Type B pancreatic cell (in vitro differentiated cells): ENCODE data around the gene IMMP2L. TPM values are rescaled to one million over a fixed set of nuclear protein-coding genes. Genes with fewer than 3 reads are reported as not detected.
"Not testable (repeated sequence)": the region's sequence is repeated elsewhere in the genome, so short reads cannot be mapped to it uniquely, and the experiment has no call there.

Source experiments
- DNase-seq: peaks from one replicate; pipeline ENCODE4 v3.0.0; 2021; ENCODE audit warnings: mixed read lengths; ENCODE audit not compliant: unreplicated experiment; ENCODE audit errors: extremely low spot score
- H3K27ac Mint-ChIP-seq: 2 replicates; pipeline ENCODE4 v1.8.0; 2021; ENCODE audit warnings: mild to moderate bottlenecking, mixed read lengths
- H3K27me3 Mint-ChIP-seq: 2 replicates; pipeline ENCODE4 v1.8.0; 2021; ENCODE audit warnings: mixed read lengths
- H3K36me3 Mint-ChIP-seq: 2 replicates; pipeline ENCODE4 v1.8.0; 2021; ENCODE audit warnings: mixed read lengths
- H3K4me1 Mint-ChIP-seq: one replicate; pipeline ENCODE4 v1.8.0; 2021; ENCODE audit warnings: mixed read lengths; ENCODE audit not compliant: unreplicated experiment
- H3K4me3 Mint-ChIP-seq: 2 replicates; pipeline ENCODE4 v1.8.0; 2021; ENCODE audit warnings: mild to moderate bottlenecking, mixed read lengths
- H3K9me3 Mint-ChIP-seq: 2 replicates; pipeline ENCODE4 v1.8.0; 2021; ENCODE audit warnings: mixed read lengths
- total RNA-seq: library from RNA; stranded (reverse); gene quantifications from 2 replicates; pipeline ENCODE4 v1.2.1, GENCODE V29; 2021; ENCODE audit warnings: low replicate concordance
- TF ChIP-seq, protein P1 (sequence below): fragments of 200-600 bp; sonication (generic); conservative IDR thresholded peaks from 2 replicates; pipeline ENCODE4 v1.5.0; 2021; ENCODE audit warnings: antibody characterized with exemption, mild to moderate bottlenecking

The IMMP2L gene
- total RNA-seq, 1 donor from 2014 or later = 23.0 TPM

DNA sequence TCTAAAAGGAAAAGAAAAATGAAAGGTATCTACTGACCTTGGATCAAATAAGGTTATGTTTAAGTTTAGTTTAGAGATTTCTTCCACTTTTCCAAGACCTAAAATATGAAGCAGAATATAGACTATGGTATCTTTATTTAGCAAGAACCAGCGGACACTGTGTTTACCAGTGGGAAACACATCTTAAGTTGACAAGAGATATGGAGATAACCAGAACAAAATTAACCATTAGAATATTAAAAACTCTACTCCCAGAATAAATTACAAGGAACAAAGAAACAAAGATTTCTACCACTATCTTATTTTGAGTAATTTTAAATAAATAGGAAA is 86.9 kb downstream of the IMMP2L start:
- H3K36me3 Mint-ChIP-seq = peaks cover 8% of the 10 kb centered on the region
- TF ChIP-seq, protein P1, sequence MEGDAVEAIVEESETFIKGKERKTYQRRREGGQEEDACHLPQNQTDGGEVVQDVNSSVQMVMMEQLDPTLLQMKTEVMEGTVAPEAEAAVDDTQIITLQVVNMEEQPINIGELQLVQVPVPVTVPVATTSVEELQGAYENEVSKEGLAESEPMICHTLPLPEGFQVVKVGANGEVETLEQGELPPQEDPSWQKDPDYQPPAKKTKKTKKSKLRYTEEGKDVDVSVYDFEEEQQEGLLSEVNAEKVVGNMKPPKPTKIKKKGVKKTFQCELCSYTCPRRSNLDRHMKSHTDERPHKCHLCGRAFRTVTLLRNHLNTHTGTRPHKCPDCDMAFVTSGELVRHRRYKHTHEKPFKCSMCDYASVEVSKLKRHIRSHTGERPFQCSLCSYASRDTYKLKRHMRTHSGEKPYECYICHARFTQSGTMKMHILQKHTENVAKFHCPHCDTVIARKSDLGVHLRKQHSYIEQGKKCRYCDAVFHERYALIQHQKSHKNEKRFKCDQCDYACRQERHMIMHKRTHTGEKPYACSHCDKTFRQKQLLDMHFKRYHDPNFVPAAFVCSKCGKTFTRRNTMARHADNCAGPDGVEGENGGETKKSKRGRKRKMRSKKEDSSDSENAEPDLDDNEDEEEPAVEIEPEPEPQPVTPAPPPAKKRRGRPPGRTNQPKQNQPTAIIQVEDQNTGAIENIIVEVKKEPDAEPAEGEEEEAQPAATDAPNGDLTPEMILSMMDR = no peak
- H3K4me1 Mint-ChIP-seq = no peaks in the 10 kb centered on the region
- DNase-seq = no peak
- peaks cover 9% of the 10 kb centered on the region for H3K9me3 Mint-ChIP-seq
- H3K4me3 Mint-ChIP-seq = no peak overlapping the region
- no peak overlapping the region for H3K27ac Mint-ChIP-seq
- H3K27me3 Mint-ChIP-seq = no peaks in the 10 kb centered on the region

DNA sequence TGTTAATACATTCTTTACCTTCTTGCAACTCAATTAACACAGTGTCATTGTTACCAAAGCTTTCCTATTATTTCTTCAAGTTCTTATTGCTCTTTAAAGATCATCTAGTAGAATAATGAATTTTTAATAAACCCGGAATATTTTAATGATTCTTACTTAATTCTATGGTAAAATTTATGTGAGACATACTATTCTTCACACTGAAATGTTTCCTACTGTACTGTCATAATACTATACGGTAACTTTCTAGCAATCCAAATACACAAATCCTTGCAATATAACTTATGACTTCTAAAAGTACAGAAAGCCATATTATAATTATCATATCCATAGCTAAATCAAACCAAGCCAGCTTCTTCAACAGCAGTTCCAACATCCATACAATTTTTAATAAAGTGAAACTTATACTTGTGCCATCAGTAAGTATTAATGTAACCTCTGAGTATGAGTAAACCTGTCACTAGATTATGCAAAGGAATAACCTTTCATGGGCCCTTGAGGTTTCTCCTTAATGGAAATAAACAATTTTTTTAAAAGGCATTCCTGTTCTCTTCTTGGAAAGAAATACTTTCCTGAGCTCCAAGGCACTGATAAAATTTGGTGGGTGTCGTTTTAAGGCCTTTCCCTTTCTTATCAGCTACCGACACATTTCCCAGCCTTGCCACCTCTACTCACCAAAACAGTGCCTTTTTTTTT is 87.4 kb downstream of the IMMP2L start:
- peaks cover 8% of the 10 kb centered on the region for H3K36me3 Mint-ChIP-seq
- H3K4me3 Mint-ChIP-seq = no peak overlapping the region
- H3K4me1 Mint-ChIP-seq = no peaks in the 10 kb centered on the region
- TF ChIP-seq, protein P1 = no peak
- H3K9me3 Mint-ChIP-seq = peaks cover 9% of the 10 kb centered on the region
- DNase-seq = no peak
- no peak overlapping the region for H3K27ac Mint-ChIP-seq
- no peaks in the 10 kb centered on the region for H3K27me3 Mint-ChIP-seq

DNA sequence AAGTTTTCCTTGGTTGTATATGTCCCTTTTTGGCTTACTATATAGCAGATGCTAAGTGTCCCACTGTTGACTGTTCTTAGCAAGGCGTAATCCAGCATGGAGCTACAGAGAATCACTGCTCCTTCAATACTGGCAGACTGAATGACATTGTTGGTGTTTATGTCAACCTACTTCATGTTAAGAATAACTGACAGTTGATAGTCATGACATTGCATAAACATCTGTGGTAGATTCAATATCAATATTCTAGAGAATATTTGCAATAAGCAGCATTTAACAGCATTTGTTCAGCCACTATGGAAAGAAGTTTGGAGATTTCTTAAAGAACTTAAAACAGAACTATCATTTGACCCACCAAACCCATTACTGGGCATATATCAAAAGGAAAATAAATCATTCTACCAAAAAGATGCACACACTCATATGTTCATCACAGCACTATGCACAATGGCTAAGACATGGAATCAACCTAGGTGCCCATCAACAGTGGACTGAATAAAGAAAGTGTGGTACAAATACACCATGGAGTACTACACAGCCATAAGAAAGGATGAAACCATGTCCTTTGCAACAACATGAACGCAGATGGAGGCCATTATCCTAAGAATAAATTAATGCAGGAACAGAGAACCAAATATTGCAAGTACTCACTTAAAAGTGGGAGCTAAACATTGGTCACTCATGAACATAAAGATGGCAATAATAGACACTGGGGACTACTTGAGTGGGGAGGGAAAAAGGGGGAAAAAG is 88.7 kb downstream of the IMMP2L start:
- Mint-ChIP-seq H3K27me3 (no peaks in the 10 kb centered on the region), H3K36me3 (peaks cover 11% of the 10 kb centered on the region), H3K4me3 (no peak overlapping the region), H3K27ac (no peak overlapping the region), H3K9me3 (peaks cover 12% of the 10 kb centered on the region), H3K4me1 (no peaks in the 10 kb centered on the region)
- no peak for DNase-seq
- TF ChIP-seq, protein P1 = no peak

DNA sequence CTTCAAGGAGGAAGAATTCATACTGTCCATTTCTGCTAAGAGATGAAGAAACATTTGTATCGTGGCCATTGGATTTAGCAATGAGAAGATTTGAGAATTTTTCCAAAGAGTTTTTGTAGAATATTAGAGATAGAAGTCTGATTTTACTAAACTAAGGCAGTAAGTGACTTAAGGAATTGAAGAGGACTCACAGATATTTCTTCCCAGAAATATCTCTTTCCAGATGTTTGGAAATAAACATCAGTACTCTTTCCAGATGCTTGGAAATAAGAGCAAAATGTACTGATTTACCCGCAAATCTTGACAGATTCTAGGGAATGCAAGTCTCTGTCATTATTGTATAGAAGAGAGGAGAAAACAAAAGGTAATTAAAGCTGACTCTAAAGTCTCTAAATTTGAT is 91.3 kb downstream of the IMMP2L start:
- Mint-ChIP-seq H3K36me3 (peaks cover 11% of the 10 kb centered on the region), H3K27me3 (no peaks in the 10 kb centered on the region), H3K4me3 (no peak overlapping the region), H3K4me1 (no peaks in the 10 kb centered on the region), H3K9me3 (peaks cover 16% of the 10 kb centered on the region), H3K27ac (no peak overlapping the region)
- TF ChIP-seq, protein P1 = no peak
- no peak for DNase-seq

DNA sequence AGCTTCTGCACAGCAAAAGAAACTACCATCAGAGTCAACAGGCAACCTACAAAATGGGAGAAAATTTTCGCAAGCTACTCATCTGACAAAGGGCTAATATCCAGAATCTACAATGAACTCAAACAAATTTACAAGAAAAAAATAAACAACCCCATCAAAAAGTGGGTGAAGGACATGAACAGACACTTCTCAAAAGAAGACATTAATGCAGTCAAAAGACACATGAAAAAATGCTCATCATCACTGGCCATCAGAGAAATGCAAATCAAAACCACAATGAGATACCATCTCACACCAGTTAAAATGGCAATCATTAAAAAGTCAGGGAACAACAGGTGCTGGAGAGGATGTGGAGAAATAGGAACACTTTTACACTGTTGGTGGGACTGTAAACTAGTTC is 92.4 kb downstream of the IMMP2L start:
- peaks cover 16% of the 10 kb centered on the region for H3K9me3 Mint-ChIP-seq
- H3K27ac Mint-ChIP-seq, H3K4me1 Mint-ChIP-seq, DNase-seq, H3K4me3 Mint-ChIP-seq, H3K27me3 Mint-ChIP-seq: not testable (repeated sequence)
- peaks cover 11% of the 10 kb centered on the region for H3K36me3 Mint-ChIP-seq

DNA sequence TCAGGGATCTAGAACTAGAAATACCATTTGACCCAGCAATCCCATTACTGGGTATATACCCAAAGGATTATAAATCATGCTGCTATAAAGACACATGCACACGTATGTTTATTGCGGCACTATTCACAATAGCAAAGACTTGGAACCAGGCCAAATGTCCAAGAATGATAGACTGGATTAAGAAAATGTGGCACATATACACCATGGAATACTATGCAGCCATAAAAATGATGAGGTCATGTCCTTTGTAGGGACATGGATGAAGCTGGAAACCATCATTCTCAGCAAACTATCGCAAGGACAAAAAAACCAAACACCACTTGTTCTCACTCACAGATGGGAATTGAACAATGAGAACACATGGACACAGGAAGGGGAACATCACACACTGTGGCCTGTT is 96.5 kb downstream of the IMMP2L start:
- H3K9me3 Mint-ChIP-seq = peaks cover 17% of the 10 kb centered on the region
- not testable (repeated sequence) for DNase-seq, H3K4me3 Mint-ChIP-seq, H3K27me3 Mint-ChIP-seq, H3K36me3 Mint-ChIP-seq, H3K27ac Mint-ChIP-seq, H3K4me1 Mint-ChIP-seq
